PC-3 (cell line): Measurements from ENCODE around the gene ONECUT3. TPM values are rescaled to one million over a fixed set of nuclear protein-coding genes. Genes with fewer than 3 reads are reported as not detected.

ENCODE experiments used
- ATAC-seq: fragments of 200-7000 bp; cut with Tn5 transposase; 2 replicates; pipeline ENCODE4 v1.9.1; 2020; ENCODE audit warnings: mild to moderate bottlenecking, moderate library complexity
- BruUV-seq: library from RNA; stranded (reverse); fragments of 400-500 nt; replicated peaks from 2 replicates; lab custom pipeline; 2021; lab: Mats Ljungman, UMichigan
- CTCF ChIA-PET: fragments of 300-600 bp; sonication (Branson Sonifier 250); formaldehyde crosslinking; loops from one replicate; lab custom pipeline; 2022; ENCODE audit warnings: antibody characterized with exemption; lab: Charles Lee
- POLR2A ChIA-PET: fragments of 300-600 bp; sonication (Branson Sonifier 250); formaldehyde crosslinking; loops from one replicate; lab custom pipeline; 2022; ENCODE audit warnings: antibody characterized with exemption; ENCODE audit not compliant: unreplicated experiment; lab: Charles Lee
- DNase-seq: peaks from one replicate; pipeline ENCODE4 v3.0.0-alpha.2; 2015
- H2AFZ ChIP-seq: fragments of 300-600 bp; sonication (generic); 2 replicates; pipeline ENCODE4 v1.6.0; 2016; ENCODE audit warnings: antibody characterized with exemption, low read length
- H3F3A ChIP-seq: fragments of 300-600 bp; sonication (generic); one replicate; pipeline ENCODE4 v1.6.0; 2017; ENCODE audit warnings: antibody characterized with exemption, low read length, control low read depth, mild to moderate bottlenecking; ENCODE audit not compliant: unreplicated experiment
- H3K27ac ChIP-seq: fragments of 300-600 bp; sonication (generic); 2 replicates; pipeline ENCODE4 v1.5.1; 2016; ENCODE audit warnings: mild to moderate bottlenecking, low read length
- H3K27me3 ChIP-seq: fragments of 300-600 bp; sonication (generic); 2 replicates; pipeline ENCODE4 v1.6.1; 2016; ENCODE audit warnings: low read length, mixed read lengths
- H3K36me3 ChIP-seq: fragments of 300-600 bp; sonication (generic); 2 replicates; pipeline ENCODE4 v1.6.1; 2016; ENCODE audit warnings: low read depth, mixed run types, low read length, mixed read lengths
- H3K4me1 ChIP-seq: fragments of 300-600 bp; sonication (generic); 2 replicates; pipeline ENCODE4 v1.5.1; 2016; ENCODE audit warnings: low read length; ENCODE audit not compliant: insufficient read depth
- H3K4me2 ChIP-seq: fragments of 300-600 bp; sonication (generic); 2 replicates; pipeline ENCODE4 v1.6.0; 2016; ENCODE audit warnings: low read length
- H3K4me3 ChIP-seq: fragments of 300-600 bp; sonication (generic); 2 replicates; pipeline ENCODE4 v1.5.1; 2016; ENCODE audit warnings: mild to moderate bottlenecking, low read length, mixed read lengths
- H3K79me2 ChIP-seq: fragments of 300-600 bp; sonication (generic); 2 replicates; pipeline ENCODE4 v1.6.1; 2017; ENCODE audit warnings: low read length, mixed read lengths
- H3K9ac ChIP-seq: fragments of 300-600 bp; sonication (generic); 2 replicates; pipeline ENCODE4 v1.6.0; 2016; ENCODE audit warnings: mild to moderate bottlenecking, low read length
- H3K9me2 ChIP-seq: fragments of 300-600 bp; sonication (generic); replicated peaks from 2 replicates; pipeline ENCODE4 v1.6.1; 2016; ENCODE audit warnings: mixed run types, low read length, mixed read lengths
- H3K9me3 ChIP-seq: fragments of 300-600 bp; sonication (generic); 2 replicates; pipeline ENCODE4 v1.6.1; 2016; ENCODE audit warnings: low read length, mixed read lengths
- H4K20me1 ChIP-seq: fragments of 300-600 bp; sonication (generic); 2 replicates; pipeline ENCODE4 v1.6.1; 2016; ENCODE audit warnings: low read length, mixed read lengths
- CTCF ChIP-seq: fragments of 300-600 bp; sonication (generic); conservative IDR thresholded peaks from 2 replicates; pipeline ENCODE4 v1.5.1; 2017; ENCODE audit warnings: antibody characterized with exemption, low read depth, mild to moderate bottlenecking, low read length
- EZH2 ChIP-seq: fragments of 300-600 bp; sonication (generic); IDR thresholded peaks from one replicate; pipeline ENCODE4 v1.6.1; 2017; ENCODE audit warnings: antibody characterized with exemption, mild to moderate bottlenecking, low read length; ENCODE audit not compliant: unreplicated experiment
- EZH2phosphoT487 ChIP-seq: fragments of 300-600 bp; sonication (generic); IDR thresholded peaks from 2 replicates; pipeline ENCODE4 v1.6.1; 2018; ENCODE audit warnings: mild to moderate bottlenecking, antibody characterized with exemption, low read length, borderline replicate concordance
- intact Hi-C: fragments of 100-400 bp; cut with micrococcal nuclease; formaldehyde crosslinking; loops from 2 replicates; pipeline ENCODE4 v1.9.0; 2023
- total RNA-seq: library from RNA; depleted of rRNA; stranded (reverse); fragments of >200 nt; gene quantifications from 2 replicates; pipeline ENCODE4 v1.2.3, GENCODE V29; 2014

ONECUT3 gene
- total RNA-seq, 1 experiment from 2014 or later, result 1.4 TPM

GRCh38 chr19:1713170-1713569, 40.1 kb upstream of the ONECUT3 start:
- BruUV-seq, result no TSS peak
- TF ChIP-seq CTCF (no peak), EZH2phosphoT487 (no peak), EZH2 (no peak)
- CTCF ChIA-PET, result no interaction called here

GRCh38 chr19:1715540-1715939, 37.8 kb upstream of the ONECUT3 start:
- Histone ChIP-seq H2AFZ (no peak overlapping the region), H3K9me2 (no peaks in the 10 kb centered on the region), H3K4me2 (no peak overlapping the region), H3K27me3 (no peaks in the 10 kb centered on the region), H3K9me3 (no peaks in the 10 kb centered on the region), H3K9ac (no peak overlapping the region), H3K27ac (no peak overlapping the region), H3K79me2 (no peaks in the 10 kb centered on the region), H3K36me3 (no peaks in the 10 kb centered on the region), H3F3A (no peaks in the 10 kb centered on the region), H3K4me3 (no peak overlapping the region), H4K20me1 (no peaks in the 10 kb centered on the region), H3K4me1 (no peaks in the 10 kb centered on the region)
- intact Hi-C loops, result no loop called here
- CTCF ChIA-PET, result no interaction called here
- DNase-seq (no peak), ATAC-seq (no peak)
- POLR2A ChIA-PET, result no interaction called here
- no TSS peak for BruUV-seq
- TF ChIP-seq EZH2 (no peak), CTCF (no peak), EZH2phosphoT487 (no peak)

More at GRCh38 chr19:1713170-1713569, 40.1 kb upstream of the ONECUT3 start:
- H3K9me2 ChIP-seq, result no peaks in the 10 kb centered on the region
- H3K9me3 ChIP-seq, result no peaks in the 10 kb centered on the region
- no peaks in the 10 kb centered on the region for H3K27me3 ChIP-seq
- H3K79me2 ChIP-seq, result no peaks in the 10 kb centered on the region
- H3K4me2 ChIP-seq, result no peak overlapping the region
- H3K4me3 ChIP-seq, result no peak overlapping the region
- no peaks in the 10 kb centered on the region for H3K36me3 ChIP-seq
- no peak overlapping the region for H3K9ac ChIP-seq
- POLR2A ChIA-PET, result no interaction called here
- no peak for DNase-seq
- no peaks in the 10 kb centered on the region for H3F3A ChIP-seq
- no peaks in the 10 kb centered on the region for H3K4me1 ChIP-seq
- intact Hi-C loops, result no loop called here
- ATAC-seq, result no peak
- no peak overlapping the region for H3K27ac ChIP-seq
- H2AFZ ChIP-seq, result no peak overlapping the region
- H4K20me1 ChIP-seq, result no peaks in the 10 kb centered on the region

GRCh38 chr19:1717200-1717969, 35.9 kb upstream of the ONECUT3 start:
- intact Hi-C loops, result no loop called here
- Histone ChIP-seq H2AFZ (no peak overlapping the region), H3K4me2 (no peak overlapping the region), H3K27ac (no peak overlapping the region), H3F3A (no peaks in the 10 kb centered on the region), H3K4me1 (no peaks in the 10 kb centered on the region), H3K9me2 (no peaks in the 10 kb centered on the region), H3K27me3 (no peaks in the 10 kb centered on the region), H3K4me3 (no peak overlapping the region), H3K36me3 (no peaks in the 10 kb centered on the region), H4K20me1 (no peaks in the 10 kb centered on the region), H3K9ac (no peak overlapping the region), H3K79me2 (no peaks in the 10 kb centered on the region), H3K9me3 (no peaks in the 10 kb centered on the region)
- ChIA-PET CTCF (no interaction called here), POLR2A (no interaction called here)
- BruUV-seq, result no TSS peak
- TF ChIP-seq CTCF (no peak), EZH2 (no peak), EZH2phosphoT487 (no peak)
- DNase-seq (no peak), ATAC-seq (no peak)
